GM21825 (cell line): Measurements from ENCODE around the gene SPAG16.
"Not testable (repeated sequence)": the region's sequence is repeated elsewhere in the genome, so short reads cannot be mapped to it uniquely, and the experiment has no call there.

ENCODE experiments used
- ATAC-seq: cut with Tn5 transposase; IDR thresholded peaks from one replicate; pipeline ENCODE4 v1.9.1; 2021; ENCODE audit warnings: mild to moderate bottlenecking, moderate library complexity; ENCODE audit not compliant: unreplicated experiment

SPAG16 gene

GRCh38 chr2:213266421-213266820 is 17.8 kb upstream of the SPAG16 start:
- ATAC-seq = no peak

DNA sequence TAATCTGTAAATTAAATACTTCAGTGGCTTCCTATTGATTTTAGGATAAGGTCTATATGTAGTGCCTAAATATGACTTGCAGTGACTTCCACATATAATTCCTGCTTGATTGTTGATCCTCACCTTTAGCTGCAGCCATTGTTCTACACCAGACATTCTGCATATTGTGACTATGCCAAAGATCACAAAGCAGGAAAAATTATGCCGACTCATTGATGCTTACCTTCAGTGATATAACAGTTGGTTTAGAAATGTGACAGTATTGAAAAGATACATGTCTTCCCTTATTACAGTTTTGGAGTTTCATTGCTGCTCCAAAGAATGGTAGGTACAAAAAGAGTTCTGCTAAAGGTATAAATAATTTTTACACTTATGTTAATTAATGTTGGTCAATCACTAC is 12.3 kb upstream of the SPAG16 start:
- ATAC-seq = no peak

GRCh38 chr2:213274143-213274542 is 10.1 kb upstream of the SPAG16 start:
- no peak for ATAC-seq

DNA sequence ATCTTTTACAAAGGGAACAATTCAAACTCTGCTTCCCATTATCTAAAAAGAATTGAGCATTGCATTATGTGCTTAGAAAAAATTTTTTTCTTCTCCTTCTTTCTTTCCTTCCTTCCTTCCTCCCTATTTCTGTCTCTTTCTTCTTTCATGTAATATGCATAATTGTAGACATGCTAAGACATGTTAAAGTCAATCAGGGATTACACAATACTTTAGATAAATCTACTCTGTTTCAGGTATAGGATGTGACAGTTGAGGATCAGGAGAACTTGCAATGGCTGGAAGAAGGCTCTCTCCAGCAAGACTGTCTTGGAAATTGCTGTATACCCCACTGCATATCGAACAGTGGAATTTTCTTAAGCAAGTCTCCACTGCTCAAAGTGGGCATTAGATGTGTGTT is 9.0 kb upstream of the SPAG16 start:
- ATAC-seq = no peak

DNA sequence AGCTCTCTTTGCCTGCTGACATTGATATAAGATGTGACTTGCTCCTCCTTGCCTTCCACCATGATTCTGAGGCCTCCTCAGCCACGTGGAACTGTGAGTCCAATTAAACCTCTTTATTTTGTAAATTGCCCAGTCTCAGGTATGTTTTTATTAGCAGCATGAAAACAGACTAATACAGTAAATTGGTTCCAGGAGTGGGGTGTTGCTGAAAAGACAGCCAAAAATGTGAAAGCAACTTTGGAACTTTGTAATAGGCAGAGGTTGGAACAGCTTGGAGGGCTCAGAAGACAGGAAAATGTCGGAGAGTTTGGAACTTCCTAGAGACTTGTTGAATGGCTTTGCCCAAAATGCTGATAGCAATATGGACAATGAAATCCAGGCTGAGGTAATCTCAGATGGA is 7.1 kb upstream of the SPAG16 start:
- ATAC-seq = not testable (repeated sequence)

DNA sequence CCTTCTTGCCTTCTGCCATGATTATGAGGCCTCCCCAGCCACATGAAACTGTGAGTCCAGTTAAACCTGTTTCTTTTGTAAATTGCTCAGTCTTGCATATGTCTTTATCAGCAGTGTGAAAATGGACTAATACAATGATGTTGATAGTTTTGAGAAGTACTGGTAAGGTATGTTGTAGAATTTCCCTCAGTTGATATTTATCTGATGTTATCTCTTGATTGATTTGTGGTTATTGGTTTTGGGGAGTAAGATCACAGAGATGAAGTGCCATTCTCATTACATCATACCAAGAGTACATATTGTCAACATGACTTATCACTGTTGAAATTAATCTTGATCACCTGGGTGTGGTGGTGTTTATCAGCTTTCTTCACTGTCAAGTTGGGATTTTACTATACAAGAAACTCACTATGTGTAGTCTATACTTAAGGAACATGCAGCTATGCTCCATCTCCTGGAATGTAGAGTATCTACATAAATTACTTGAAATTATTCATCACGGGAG is 5.1 kb upstream of the SPAG16 start:
- no peak for ATAC-seq

DNA sequence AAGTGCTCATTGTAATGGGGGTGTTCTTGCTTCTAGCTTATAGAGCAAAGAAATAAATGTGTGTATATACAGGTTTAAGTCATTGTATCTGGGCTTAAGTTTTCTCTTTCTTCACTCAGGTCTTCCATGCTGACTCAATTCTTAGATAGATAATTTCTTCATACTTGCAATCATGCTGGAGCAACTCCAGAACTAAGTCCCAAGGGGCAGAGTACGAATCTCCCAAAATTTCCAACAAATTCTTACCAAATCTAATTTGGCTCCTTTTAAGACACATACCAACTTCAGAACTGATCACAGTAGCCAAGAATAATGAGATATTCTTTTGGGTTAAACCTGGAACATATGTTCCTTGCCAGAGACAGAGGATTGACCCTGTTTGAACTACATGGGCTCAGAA is 4.3 kb upstream of the SPAG16 start:
- ATAC-seq = no peak

- ATAC-seq = no peak
Observed at GRCh38 chr2:213281156-213281555, 3.1 kb upstream of the SPAG16 start.

DNA sequence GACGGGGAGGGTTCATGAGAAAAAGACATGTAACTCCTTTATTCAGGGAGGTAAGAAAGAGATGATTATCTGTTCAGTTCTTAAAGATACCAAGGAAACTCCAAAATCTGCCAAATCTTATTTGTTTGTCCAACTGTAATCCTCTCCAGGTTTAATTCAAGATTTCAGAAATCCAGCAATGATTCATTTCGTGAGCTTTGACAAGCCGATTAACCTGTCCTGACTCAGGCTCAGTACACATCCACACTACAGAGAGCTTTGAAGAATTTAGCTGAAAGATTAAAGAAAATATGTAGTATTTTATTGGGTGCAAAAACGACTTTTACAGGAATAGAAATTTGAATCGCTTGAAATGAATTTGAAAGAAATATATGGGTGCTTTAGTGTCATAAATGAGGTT is 1.1 kb downstream of the SPAG16 start:
- ATAC-seq = no peak

GRCh38 chr2:213286161-213286560 is 1.9 kb downstream of the SPAG16 start:
- no peak for ATAC-seq

DNA sequence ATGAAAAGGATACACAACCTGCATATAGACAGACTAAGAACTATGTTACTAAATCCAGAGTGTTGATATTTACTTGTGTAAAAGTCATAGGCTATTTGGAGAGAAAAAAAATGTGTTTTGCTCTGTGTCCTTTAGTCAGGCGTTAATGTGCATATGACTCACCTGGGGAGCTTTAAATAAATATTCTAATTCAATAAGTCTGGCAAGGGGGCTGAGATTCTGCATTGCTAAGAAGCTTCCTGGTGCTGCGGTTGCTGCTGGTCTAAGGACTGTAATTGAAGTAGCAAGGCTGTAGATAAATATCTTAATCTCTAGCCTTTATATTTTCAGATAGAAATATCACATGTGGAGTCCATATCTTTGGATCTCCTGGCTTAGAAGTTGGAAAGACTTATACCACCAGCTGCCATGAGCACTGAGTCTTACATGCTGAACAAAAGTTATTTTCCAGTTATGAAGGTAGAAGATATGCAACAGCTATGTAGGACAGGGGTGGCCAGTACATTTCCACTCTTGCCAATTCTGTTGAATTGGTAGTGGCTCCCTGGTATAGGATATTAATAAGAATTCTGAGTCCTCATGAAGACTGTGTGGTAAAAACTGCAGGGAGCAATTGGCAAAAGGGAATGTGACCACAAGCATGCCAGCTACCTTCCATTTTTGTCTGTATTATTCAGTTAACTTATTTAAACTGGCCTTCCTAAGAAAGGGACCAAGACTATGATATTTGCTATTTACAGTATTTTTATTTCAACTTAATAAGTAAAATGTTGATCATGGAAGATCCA is 4.8 kb downstream of the SPAG16 start:
- no peak for ATAC-seq

GRCh38 chr2:213290501-213290900 is 6.2 kb downstream of the SPAG16 start:
- no peak for ATAC-seq

DNA sequence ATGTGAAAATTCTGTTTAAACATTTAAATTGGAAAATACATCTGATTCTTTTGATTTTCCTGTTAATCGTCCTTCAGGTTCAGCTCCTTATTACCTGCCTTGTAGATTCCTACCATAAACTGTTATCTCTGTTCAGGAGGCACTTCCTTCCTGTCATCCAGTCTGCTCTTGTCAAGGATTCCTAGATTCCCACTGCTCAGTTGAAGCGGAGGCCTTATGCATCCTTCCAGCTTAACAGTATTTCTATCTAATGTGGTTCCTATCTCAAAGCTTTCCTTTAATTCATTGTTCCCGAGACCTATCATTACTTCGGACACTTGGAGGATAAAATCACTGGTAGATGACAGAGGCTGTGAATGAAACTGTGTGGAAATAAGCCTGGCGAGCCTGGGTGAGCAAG is 12.0 kb downstream of the SPAG16 start:
- ATAC-seq = no peak

- ATAC-seq = no peak
Observed at GRCh38 chr2:213306316-213306942, 22.2 kb downstream of the SPAG16 start.

DNA sequence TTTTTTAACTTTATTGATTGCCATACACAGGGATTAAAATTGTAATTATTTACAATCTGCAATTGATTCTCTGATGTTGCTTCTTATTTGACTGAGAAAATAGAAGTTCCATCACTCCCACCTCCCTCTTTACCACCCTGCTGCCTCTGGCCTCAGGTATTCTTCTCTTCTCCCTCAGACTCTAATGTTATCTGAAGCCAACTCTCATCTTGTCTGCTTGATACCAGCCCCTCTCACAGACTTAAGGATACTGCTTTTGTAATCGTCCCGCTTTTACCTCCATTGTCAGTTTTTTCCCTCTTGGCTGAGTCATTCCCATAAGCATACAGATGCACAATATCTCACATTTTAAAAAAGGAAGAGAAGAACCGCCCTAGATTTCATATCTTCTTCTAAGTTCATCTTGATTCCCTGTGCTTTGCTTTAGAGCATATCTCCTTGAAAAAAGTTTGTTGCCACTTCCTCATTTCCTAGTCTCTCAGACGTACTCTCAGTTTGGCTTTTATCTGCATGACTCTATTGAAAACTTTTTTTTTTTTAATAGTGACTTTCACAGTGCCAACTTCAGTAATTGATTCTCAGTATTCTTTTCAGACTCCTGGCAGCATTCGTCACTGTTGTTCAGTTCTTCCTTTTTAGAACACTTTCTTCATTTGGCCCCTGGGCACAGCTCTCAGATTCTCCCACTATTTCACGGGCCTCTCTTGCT is 31.1 kb downstream of the SPAG16 start:
- ATAC-seq = no peak

DNA sequence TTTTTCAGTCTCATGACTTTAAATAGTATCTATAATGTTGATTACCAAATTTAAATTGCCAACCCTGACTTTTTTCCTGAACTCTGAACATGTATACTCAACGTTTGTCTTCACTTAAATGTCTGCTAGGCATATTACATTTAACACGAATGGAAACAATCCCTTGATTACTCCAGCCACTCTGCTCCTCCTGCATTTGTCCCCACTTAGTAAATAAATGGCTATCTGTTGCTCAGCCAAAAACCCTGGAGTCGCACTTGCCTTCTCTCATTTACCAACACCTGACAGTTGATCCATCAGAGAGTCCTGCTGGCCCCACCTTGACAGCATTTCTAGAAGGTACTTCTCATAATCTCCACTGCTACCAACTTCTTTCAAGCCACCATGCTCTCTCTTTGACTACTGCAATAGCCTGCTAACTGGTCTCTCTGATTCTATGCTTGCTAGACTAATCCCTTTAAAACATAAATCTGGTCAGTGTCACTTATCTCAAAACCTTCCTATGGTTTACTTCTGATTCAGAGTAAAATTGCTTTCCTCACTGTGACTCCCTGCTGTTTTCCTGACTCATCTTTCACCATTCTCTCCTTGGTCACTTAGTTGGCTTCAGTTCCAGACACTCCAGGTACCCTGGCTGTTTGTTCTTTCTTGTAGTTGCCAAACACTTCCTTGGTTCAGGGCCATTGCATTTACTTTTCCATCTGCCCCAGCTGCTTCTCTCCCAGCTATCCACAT is 31.9 kb downstream of the SPAG16 start:
- no peak for ATAC-seq

DNA sequence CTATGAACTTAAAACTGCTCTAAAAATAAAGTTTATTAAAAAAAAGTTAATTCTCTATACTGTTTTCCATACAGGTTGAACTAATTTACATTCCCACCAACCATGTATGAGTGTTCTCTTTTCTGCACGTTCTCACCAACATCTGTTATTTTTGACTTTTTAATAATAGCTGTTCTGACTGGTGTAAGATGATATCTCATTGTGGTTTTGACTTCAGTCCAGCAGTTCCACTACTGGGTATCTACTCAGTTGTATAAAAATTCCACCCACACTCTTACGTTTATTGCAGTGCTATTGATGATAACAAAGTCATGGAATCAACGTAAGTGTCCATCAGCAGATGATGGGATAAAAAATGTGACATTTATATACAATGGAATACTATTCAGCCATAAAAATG is 33.7 kb downstream of the SPAG16 start:
- no peak for ATAC-seq

DNA sequence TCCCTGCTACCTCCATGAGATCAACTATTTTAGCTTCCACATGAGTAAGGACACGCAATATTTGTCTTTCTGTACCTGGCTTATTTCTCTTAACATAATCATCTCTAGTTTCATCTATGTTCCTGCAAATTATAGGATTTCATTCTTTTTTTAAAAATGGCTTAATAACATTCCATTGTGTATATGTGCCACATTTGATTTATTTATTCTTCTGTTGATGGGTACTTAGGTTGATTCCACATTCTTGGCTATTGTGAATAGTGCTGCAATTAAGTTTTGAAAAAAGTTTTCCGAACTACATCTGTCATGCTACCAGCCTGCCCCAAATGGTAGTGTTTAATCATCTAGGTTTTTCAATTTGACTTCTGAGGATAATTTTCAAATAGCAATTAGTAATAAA is 36.3 kb downstream of the SPAG16 start:
- ATAC-seq = no peak

GRCh38 chr2:213336253-213336770 is 52.0 kb downstream of the SPAG16 start:
- no peak for ATAC-seq

- ATAC-seq = no peak
Observed at GRCh38 chr2:213353419-213353818, 69.2 kb downstream of the SPAG16 start.

- ATAC-seq = no peak
Observed at GRCh38 chr2:213376644-213377043, 92.4 kb downstream of the SPAG16 start.
